Ishikawa (cell line): ENCODE data around the gene ST6GALNAC3.

ENCODE experiments used
- CEBPB ChIP-seq: IDR thresholded peaks from 2 replicates; pipeline ENCODE4 v1.6.1; 2012
- CREB1 ChIP-seq: IDR thresholded peaks from 2 replicates; pipeline ENCODE4 v1.6.1; 2012; ENCODE audit warnings: low read depth
- EGR1 ChIP-seq: IDR thresholded peaks from 2 replicates; pipeline ENCODE4 v1.6.1; 2012
- EP300 ChIP-seq: IDR thresholded peaks from 2 replicates; pipeline ENCODE4 v1.6.1; 2012; ENCODE audit warnings: borderline replicate concordance
- FOXM1 ChIP-seq: IDR thresholded peaks from 2 replicates; pipeline ENCODE4 v1.6.1; 2012; ENCODE audit warnings: low read depth, borderline replicate concordance
- NFIC ChIP-seq: IDR thresholded peaks from 2 replicates; pipeline ENCODE4 v1.6.1; 2012
- RAD21 ChIP-seq: IDR thresholded peaks from 2 replicates; pipeline ENCODE4 v1.6.1; 2012; ENCODE audit warnings: low read depth
- TAF1 ChIP-seq: IDR thresholded peaks from 2 replicates; pipeline ENCODE4 v1.6.1; 2012; ENCODE audit warnings: low read depth, mild to moderate bottlenecking
- TCF12 ChIP-seq: IDR thresholded peaks from 2 replicates; pipeline ENCODE4 v1.6.1; 2012; ENCODE audit warnings: low read depth
- TEAD4 ChIP-seq: IDR thresholded peaks from 2 replicates; pipeline ENCODE4 v1.6.1; 2012
- YY1 ChIP-seq: IDR thresholded peaks from 2 replicates; pipeline ENCODE4 v1.6.1; 2012; ENCODE audit warnings: low read depth
- ZBTB7A ChIP-seq: IDR thresholded peaks from 2 replicates; pipeline ENCODE4 v1.6.1; 2012; ENCODE audit warnings: low read depth
- TF ChIP-seq, protein P1 (sequence below): IDR thresholded peaks from 2 replicates; pipeline ENCODE4 v1.6.1; 2012
- TF ChIP-seq, protein P2 (sequence below): IDR thresholded peaks from 2 replicates; pipeline ENCODE4 v1.6.1; 2012; ENCODE audit warnings: low read depth, mild to moderate bottlenecking
- TF ChIP-seq, protein P3 (sequence below): IDR thresholded peaks from 2 replicates; pipeline ENCODE4 v1.6.1; 2012

Gene ST6GALNAC3

DNA sequence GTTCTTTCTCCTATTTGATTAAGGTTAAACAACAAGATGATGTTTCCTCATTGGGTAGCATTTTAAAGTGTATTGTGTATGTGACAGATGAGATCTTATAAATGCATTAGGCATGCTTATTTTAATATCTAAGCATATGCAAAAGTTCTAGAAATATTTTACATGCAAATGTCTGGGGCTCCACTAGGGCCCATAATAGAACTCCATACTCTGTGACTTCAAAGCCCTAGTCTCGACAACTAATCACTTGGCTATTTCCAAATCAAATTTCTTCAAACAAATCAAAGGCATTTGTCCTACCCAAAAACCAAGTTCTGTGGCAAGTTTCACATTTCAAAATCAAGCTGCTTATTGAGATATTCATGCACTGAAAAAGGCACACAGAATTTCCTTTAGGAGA lies 407.1 kb downstream of the ST6GALNAC3 start:
- TF ChIP-seq, protein P1, sequence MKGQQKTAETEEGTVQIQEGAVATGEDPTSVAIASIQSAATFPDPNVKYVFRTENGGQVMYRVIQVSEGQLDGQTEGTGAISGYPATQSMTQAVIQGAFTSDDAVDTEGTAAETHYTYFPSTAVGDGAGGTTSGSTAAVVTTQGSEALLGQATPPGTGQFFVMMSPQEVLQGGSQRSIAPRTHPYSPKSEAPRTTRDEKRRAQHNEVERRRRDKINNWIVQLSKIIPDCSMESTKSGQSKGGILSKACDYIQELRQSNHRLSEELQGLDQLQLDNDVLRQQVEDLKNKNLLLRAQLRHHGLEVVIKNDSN: no peak

DNA sequence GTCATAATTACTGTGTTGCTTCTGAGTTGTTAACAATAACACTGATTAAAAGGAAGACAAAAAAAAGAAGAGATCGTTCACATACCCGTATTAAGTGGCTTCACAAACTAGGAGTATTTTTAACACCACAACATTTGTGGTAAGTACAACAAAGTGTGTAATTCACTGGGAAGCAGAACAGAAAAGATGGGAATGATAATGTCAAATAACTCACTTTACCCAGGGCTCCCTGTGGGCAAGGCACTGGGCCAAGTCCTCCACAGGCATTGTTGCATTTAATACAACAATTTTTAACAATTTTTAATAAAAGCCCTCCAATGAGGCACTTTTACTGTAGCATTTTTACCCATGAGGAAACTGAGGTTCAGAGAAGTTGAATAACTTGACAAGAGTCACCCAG lies 407.7 kb downstream of the ST6GALNAC3 start:
- TF ChIP-seq, protein P2, sequence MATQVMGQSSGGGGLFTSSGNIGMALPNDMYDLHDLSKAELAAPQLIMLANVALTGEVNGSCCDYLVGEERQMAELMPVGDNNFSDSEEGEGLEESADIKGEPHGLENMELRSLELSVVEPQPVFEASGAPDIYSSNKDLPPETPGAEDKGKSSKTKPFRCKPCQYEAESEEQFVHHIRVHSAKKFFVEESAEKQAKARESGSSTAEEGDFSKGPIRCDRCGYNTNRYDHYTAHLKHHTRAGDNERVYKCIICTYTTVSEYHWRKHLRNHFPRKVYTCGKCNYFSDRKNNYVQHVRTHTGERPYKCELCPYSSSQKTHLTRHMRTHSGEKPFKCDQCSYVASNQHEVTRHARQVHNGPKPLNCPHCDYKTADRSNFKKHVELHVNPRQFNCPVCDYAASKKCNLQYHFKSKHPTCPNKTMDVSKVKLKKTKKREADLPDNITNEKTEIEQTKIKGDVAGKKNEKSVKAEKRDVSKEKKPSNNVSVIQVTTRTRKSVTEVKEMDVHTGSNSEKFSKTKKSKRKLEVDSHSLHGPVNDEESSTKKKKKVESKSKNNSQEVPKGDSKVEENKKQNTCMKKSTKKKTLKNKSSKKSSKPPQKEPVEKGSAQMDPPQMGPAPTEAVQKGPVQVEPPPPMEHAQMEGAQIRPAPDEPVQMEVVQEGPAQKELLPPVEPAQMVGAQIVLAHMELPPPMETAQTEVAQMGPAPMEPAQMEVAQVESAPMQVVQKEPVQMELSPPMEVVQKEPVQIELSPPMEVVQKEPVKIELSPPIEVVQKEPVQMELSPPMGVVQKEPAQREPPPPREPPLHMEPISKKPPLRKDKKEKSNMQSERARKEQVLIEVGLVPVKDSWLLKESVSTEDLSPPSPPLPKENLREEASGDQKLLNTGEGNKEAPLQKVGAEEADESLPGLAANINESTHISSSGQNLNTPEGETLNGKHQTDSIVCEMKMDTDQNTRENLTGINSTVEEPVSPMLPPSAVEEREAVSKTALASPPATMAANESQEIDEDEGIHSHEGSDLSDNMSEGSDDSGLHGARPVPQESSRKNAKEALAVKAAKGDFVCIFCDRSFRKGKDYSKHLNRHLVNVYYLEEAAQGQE: no peak
- TF ChIP-seq CREB1: no peak

DNA sequence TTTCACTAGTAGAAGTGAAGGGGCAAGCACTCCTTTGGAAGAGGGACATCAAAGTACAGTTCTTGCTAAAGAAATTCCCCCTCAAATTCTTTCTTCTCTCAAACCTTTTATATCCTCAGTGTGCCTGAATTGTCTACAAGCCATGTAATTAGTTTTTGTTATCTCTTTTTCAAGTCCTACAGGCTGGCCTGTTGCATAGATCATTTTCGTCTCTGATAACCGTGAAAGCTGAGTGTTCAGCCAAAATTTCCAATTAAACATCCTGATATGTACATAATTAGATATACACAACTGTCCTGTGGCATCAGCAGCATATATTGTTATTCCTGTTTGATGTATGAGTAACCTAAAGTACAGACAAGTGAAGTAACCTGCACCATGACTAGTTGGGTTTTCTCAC lies 417.2 kb downstream of the ST6GALNAC3 start:
- TF ChIP-seq EP300 (no peak), TEAD4 (no peak), TAF1 (no peak), RAD21 (no peak), TCF12 (no peak), EGR1 (no peak), NFIC (no peak), YY1 (no peak)
- TF ChIP-seq, protein P2: no peak
- TF ChIP-seq, protein P1: no peak

DNA sequence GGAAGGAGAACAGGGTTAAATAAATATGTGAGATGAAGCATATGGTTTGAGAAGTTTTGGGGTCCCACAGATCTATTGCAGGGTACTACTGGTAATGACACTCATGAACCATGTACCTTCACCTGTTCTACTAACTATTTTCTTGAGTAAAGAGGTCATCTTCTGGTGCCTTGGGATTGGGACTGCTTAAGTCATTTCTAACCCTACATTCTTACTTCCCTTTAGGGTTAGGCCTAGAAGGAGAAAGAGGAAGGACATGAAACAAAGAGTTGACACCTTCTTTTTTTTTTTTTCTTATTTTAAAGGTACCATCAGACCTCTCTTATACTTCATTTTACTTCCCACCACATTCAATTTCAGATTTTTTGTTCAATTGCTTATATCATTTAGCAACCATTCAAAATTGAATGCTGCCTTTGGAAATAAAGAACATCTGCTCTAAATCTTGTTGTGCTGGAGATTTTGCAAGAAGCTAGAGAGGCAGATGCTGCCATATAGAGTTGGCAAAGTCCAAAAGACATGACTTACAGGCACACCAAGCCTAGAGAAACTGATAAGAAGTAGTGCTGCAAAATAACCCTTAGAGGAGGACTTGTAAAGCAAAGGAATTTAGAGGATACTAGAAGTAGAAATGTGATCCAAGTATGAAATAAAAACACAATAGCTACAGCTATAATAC lies 418.3 kb downstream of the ST6GALNAC3 start:
- TF ChIP-seq CREB1: no peak
- no peak for TF ChIP-seq EGR1
- no peak for TF ChIP-seq TCF12
- TF ChIP-seq FOXM1: no peak
- no peak for TF ChIP-seq TAF1
- TF ChIP-seq, protein P2: no peak
- no peak for TF ChIP-seq YY1
- no peak for TF ChIP-seq ZBTB7A
- no peak for TF ChIP-seq EP300
- TF ChIP-seq, protein P3, sequence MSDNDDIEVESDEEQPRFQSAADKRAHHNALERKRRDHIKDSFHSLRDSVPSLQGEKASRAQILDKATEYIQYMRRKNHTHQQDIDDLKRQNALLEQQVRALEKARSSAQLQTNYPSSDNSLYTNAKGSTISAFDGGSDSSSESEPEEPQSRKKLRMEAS: no peak
- no peak for TF ChIP-seq CEBPB
- TF ChIP-seq TEAD4: no peak
- TF ChIP-seq RAD21: no peak
- TF ChIP-seq NFIC: no peak
- TF ChIP-seq, protein P1: no peak

DNA sequence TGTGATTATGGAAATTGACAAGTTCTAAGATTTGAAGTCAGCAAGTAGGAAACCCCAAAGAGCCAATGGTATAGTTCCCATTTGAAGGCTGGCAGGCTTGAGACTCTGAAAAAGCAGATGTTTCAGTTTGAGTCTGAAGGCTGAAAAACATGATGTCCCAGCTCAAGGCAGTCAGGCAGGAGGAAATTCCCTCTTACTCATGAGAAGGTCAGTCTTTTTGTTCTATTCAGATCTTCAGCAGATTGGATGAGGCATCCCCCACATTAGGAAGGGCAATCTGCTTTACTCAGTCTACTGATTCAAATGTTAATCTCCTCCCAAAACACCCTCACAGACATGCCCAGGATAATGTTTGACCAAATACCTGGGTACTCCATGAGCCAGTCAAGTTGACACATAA lies 420.3 kb downstream of the ST6GALNAC3 start:
- TF ChIP-seq YY1 (no peak), CEBPB (no peak), NFIC (no peak), CREB1 (no peak), EGR1 (no peak), ZBTB7A (no peak), TEAD4 (no peak), TCF12 (no peak), RAD21 (no peak), TAF1 (no peak)
- TF ChIP-seq, protein P3: no peak
- TF ChIP-seq, protein P2: no peak
- TF ChIP-seq, protein P1: no peak
